HCT116 (cell line): ENCODE results near the gene SECTM1.

Experiments used
- CBX3 ChIP-seq: IDR thresholded peaks from 2 replicates; pipeline ENCODE4 v1.6.1; 2012; ENCODE audit warnings: low read depth
- EZH2phosphoT487 ChIP-seq: fragments of 200-600 bp; IDR thresholded peaks from 2 replicates; pipeline ENCODE4 v1.6.1; 2018; ENCODE audit warnings: antibody characterized with exemption, borderline replicate concordance
- POLR2AphosphoS5 ChIP-seq: IDR thresholded peaks from 2 replicates; pipeline ENCODE4 v1.6.1; 2011; ENCODE audit warnings: mild to moderate bottlenecking, low read depth, low read length, moderate library complexity
- ZNF274 ChIP-seq: fragments of 200-500 bp; sonication (Bioruptor generic); IDR thresholded peaks from 2 replicates; pipeline ENCODE4 v1.6.1; 2014; ENCODE audit warnings: mild to moderate bottlenecking, low read depth, low read length, inconsistent platforms
- TF ChIP-seq, protein P1 (sequence below): IDR thresholded peaks from 2 replicates; pipeline ENCODE4 v1.6.1; 2012
- TF ChIP-seq, protein P2 (sequence below): IDR thresholded peaks from 2 replicates; pipeline ENCODE4 v1.6.1; 2012; ENCODE audit warnings: low read depth

DNA sequence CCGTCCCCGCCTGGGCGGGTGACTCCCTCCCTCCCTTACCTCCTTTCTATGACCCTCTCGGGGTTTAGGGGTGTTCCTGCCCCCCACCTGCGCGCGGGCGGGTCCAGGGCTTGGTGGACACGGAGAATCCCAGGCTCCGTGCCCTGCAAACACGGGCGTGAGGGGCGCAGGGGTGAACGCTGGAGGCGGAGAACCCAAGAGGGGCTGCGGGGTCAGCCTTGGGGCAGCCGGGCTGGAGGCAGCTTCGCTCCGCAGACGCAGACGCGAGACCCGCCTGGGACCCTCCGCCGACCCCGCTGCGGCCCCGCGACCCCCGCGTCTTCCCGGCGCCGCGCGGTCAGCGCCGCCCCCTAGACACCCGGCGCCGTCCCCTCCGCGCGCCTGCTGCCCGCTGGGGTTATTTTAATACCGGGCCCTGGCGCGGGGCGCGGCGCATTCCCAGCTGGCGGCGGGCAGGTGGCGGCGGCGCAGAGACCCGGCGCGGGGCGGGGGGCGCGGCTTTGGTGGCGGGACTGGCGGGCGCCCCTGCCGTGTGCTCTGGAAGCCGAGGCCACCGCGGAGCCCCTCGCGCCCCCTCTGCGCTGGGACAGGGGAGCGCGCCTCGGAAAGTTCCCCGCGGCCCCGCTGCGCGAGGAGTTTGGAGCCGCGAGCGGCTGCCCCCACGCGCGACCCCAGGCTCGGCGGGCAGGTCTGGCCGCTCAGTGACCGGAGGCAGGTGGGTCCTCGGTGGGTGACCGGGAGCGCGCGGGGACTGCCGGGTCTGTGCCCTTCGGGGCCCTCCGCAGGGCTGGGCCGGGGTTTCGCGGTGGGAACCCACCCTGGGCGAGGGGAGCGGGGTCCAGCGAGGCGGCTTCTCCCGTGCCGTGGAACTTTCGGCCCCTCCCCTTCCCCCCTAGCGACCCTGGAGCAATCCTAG lies 38.0 kb upstream of the SECTM1 start, which contains the start of gene UTS2R:
- TF ChIP-seq, protein P1, sequence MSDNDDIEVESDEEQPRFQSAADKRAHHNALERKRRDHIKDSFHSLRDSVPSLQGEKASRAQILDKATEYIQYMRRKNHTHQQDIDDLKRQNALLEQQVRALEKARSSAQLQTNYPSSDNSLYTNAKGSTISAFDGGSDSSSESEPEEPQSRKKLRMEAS = no peak
- TF ChIP-seq ZNF274 (no peak), EZH2phosphoT487 (no peak), CBX3 (no peak), POLR2AphosphoS5 (no peak)
- TF ChIP-seq, protein P2, sequence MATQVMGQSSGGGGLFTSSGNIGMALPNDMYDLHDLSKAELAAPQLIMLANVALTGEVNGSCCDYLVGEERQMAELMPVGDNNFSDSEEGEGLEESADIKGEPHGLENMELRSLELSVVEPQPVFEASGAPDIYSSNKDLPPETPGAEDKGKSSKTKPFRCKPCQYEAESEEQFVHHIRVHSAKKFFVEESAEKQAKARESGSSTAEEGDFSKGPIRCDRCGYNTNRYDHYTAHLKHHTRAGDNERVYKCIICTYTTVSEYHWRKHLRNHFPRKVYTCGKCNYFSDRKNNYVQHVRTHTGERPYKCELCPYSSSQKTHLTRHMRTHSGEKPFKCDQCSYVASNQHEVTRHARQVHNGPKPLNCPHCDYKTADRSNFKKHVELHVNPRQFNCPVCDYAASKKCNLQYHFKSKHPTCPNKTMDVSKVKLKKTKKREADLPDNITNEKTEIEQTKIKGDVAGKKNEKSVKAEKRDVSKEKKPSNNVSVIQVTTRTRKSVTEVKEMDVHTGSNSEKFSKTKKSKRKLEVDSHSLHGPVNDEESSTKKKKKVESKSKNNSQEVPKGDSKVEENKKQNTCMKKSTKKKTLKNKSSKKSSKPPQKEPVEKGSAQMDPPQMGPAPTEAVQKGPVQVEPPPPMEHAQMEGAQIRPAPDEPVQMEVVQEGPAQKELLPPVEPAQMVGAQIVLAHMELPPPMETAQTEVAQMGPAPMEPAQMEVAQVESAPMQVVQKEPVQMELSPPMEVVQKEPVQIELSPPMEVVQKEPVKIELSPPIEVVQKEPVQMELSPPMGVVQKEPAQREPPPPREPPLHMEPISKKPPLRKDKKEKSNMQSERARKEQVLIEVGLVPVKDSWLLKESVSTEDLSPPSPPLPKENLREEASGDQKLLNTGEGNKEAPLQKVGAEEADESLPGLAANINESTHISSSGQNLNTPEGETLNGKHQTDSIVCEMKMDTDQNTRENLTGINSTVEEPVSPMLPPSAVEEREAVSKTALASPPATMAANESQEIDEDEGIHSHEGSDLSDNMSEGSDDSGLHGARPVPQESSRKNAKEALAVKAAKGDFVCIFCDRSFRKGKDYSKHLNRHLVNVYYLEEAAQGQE = no peak
